ENCODE data around the gene IP6K3.

DNA sequence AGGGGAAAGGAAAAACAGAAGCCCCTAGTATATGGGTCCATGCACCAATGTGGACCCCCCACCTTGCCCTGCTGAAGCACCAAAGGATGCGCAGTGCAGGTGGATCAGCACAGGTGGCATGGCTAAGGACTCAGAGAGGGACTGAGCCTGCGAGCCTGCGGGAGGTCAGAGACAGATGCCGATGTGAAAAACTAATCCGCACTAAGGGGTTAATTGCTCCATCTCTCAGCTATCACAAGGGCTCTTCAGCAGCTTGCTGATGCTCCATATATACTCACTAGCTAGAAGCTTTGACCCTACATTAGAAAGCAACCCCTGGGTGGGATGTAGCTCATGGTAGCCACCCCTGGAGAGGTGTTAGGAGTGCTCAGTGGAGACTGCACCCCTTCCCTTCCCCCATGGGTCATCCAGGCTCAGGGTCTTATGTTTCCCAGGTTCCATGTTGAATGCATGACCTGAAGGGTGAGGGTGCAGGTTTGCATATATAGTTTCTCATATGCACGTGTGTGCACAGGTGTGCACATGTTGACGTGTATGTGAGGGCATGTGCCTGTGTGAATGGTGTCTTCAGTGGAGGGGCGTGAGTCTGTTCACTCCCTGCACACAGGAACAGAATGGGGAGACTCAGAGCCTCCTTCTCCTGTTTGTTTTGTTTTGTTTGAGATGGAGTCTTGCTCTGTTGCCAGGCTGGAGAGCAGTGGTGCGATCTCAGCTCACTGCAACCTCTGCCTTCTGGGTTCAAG, 13.4 kb upstream of the IP6K3 start:
- TF ChIP-seq, protein P1, sequence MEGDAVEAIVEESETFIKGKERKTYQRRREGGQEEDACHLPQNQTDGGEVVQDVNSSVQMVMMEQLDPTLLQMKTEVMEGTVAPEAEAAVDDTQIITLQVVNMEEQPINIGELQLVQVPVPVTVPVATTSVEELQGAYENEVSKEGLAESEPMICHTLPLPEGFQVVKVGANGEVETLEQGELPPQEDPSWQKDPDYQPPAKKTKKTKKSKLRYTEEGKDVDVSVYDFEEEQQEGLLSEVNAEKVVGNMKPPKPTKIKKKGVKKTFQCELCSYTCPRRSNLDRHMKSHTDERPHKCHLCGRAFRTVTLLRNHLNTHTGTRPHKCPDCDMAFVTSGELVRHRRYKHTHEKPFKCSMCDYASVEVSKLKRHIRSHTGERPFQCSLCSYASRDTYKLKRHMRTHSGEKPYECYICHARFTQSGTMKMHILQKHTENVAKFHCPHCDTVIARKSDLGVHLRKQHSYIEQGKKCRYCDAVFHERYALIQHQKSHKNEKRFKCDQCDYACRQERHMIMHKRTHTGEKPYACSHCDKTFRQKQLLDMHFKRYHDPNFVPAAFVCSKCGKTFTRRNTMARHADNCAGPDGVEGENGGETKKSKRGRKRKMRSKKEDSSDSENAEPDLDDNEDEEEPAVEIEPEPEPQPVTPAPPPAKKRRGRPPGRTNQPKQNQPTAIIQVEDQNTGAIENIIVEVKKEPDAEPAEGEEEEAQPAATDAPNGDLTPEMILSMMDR (IDR thresholded peaks at IDR 0.05; ENCODE audit: low read depth, low read length) = no peak
- no peak for TF ChIP-seq POLR2A (IDR thresholded peaks at IDR 0.05; ENCODE audit: extremely low read depth, insufficient read length)
- TF ChIP-seq, protein P2, sequence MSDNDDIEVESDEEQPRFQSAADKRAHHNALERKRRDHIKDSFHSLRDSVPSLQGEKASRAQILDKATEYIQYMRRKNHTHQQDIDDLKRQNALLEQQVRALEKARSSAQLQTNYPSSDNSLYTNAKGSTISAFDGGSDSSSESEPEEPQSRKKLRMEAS (IDR thresholded peaks at IDR 0.05; ENCODE audit: low read depth, low read length) = no peak
